ENCODE measurements around the gene HSD17B7. TPM values are rescaled to one million over a fixed set of nuclear protein-coding genes. Genes with fewer than 3 reads are reported as not detected.

The HSD17B7 gene
- total and polyA plus RNA-seq, 2 of the 8 experiments (the other 6 are each of a cell fraction or from before 2014, with no cell fraction given): 31.0 to 37.8 TPM

DNA sequence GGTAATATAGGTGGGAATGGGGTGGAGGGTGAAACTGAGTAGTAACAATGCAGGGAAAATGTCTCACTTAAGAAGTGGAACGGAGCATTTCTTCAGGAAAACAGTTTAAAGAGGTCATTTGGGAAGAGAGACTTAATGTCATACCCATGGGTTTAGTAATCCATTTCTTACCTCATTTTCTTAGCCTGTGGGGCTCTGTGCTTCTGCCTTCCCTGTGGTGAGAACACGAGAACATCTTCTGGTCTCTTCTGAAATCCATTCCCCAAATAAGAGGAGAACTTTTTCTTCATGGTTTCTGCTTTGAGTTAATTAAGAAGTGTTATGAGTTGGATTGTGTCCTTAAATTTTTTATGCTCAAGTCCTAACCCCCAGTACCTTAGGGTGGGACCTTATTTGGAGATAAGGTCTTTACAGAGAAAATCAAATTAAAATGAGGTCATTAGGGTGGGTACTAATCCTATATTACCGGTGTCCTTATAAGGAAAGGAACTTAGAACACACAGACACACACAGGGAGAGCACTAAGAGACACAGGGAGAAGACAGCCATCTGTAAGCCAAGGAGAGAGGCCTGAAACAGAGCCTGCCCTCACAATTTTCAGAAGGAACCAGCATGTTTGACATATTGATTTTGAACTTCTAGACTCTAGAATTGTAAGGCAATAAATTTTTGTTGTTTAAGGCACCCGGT lies 65.1 kb downstream of the HSD17B7 start:
- Histone ChIP-seq H3K27ac (ENCODE audit: low read depth, low read length) (no peak overlapping the region), H3K9ac (replicated peaks in 1 of 4; ENCODE audit: extremely low read depth in 1 of 4, low read depth in 3 of 4, low read length in 3 of 4) (no peak overlapping the region), H2BK5ac (ENCODE audit: low read depth, low read length) (no peak overlapping the region), H4K8ac (ENCODE audit: extremely low read depth, insufficient read depth, low read length) (no peak overlapping the region), H2BK20ac (ENCODE audit: low read length) (no peak overlapping the region), H2BK12ac (ENCODE audit: low read depth, low read length) (no peak overlapping the region), H3K4me2 (ENCODE audit: insufficient read depth in 1 of 2, low read depth in 2 of 2, low read length in 2 of 2) (no peak overlapping the region), H4K5ac (ENCODE audit: insufficient read length, low read depth, low read length) (no peak overlapping the region), H3K4ac (replicated peaks; ENCODE audit: insufficient read length, low read depth, low read length) (no peak overlapping the region), H3K27me3 (replicated peaks in 1 of 4; ENCODE audit: control insufficient read depth in 3 of 4, extremely low read depth in 1 of 4, insufficient read depth in 3 of 4, low read length in 3 of 4) (no peaks in the 10 kb centered on the region), H3K23ac (ENCODE audit: insufficient read length) (no peak overlapping the region), H3K79me1 (ENCODE audit: low read depth, low read length) (no peaks in the 10 kb centered on the region), H2AFZ (ENCODE audit: low read length) (no peak overlapping the region), H3K36me3 (ENCODE audit: control insufficient read depth in 2 of 4, insufficient read depth in 4 of 4, low read length in 3 of 4) (no peaks in the 10 kb centered on the region), H3K23me2 (ENCODE audit: low read depth, low read length) (no peaks in the 10 kb centered on the region), H3K4me1 (replicated peaks in 1 of 4; ENCODE audit: control insufficient read depth in 3 of 4, insufficient read depth in 4 of 4, low read length in 3 of 4) (no peaks in the 10 kb centered on the region), H3K79me2 (ENCODE audit: control insufficient read depth in 1 of 2, insufficient read depth in 2 of 2, low read length in 2 of 2) (no peaks in the 10 kb centered on the region), H2BK15ac (ENCODE audit: low read length) (no peak overlapping the region), H4K20me1 (replicated peaks in 1 of 2; ENCODE audit: control insufficient read depth in 1 of 2, insufficient read depth in 2 of 2, low read length in 2 of 2) (no peaks in the 10 kb centered on the region), H3K4me3 (ENCODE audit: extremely low read depth in 1 of 4, insufficient read depth in 2 of 4, low read depth in 3 of 4, low read length in 4 of 4) (no peak overlapping the region), H2BK120ac (replicated peaks; ENCODE audit: low read depth, low read length) (no peak overlapping the region), H3K14ac (ENCODE audit: insufficient read length) (no peak overlapping the region), H3K18ac (ENCODE audit: extremely low read depth, low read length) (no peak overlapping the region), H2AK5ac (ENCODE audit: low read depth, low read length) (no peak overlapping the region), H4K91ac (replicated peaks; ENCODE audit: insufficient read length, low read length) (no peak overlapping the region), H3K56ac (replicated peaks; ENCODE audit: insufficient read length, low read depth, low read length) (no peak overlapping the region), H3K9me3 (ENCODE audit: insufficient read depth in 2 of 2, low read depth in 1 of 2, low read length in 1 of 2) (no peaks in the 10 kb centered on the region)
- ChIA-PET CTCF (ENCODE audit: partially characterized antibody) (interaction anchor here (2.0 to 3.8 kb wide), 6 partner anchors 7 to 459 kb away, joined by 6 to 38 read pairs (median 14); partner anchors contain the start of gene RGS4), POLR2A (ENCODE audit: partially characterized antibody) (no interaction called here)
- FAIRE-seq: no peak
- 92% methylated on average over 4 of the region's 4 CpGs; no CpG with 5 or more reads in 1 of the 2 experiments for WGBS, 2 experiments (ENCODE audit: extremely low coverage in 1 of 2, insufficient coverage in 1 of 2, insufficient read length in 1 of 2, insufficient replicate concordance in 2 of 2, low coverage in 1 of 2, low lambda C conversion rate in 2 of 2, missing lambda C conversion rate in 1 of 2)
- no peak for DNase-seq (ENCODE audit: low read depth in 1 of 2, low spot score in 2 of 2)
- TF ChIP-seq SIX5 (IDR thresholded peaks at IDR 0.05; ENCODE audit: low read depth, low read length) (no peak), POLR2AphosphoS5 (IDR thresholded peaks at IDR 0.05; ENCODE audit: low read depth, low read length) (no peak), BCL11A (IDR thresholded peaks at IDR 0.05; ENCODE audit: low read depth in 2 of 2, low read length in 2 of 2) (no peak), SIRT6 (IDR thresholded peaks at IDR 0.05; ENCODE audit: low read length) (no peak), HDAC2 (IDR thresholded peaks at IDR 0.05; ENCODE audit: borderline replicate concordance in 1 of 2, low read depth in 2 of 2, low read length in 2 of 2) (no peak), CHD1 (IDR thresholded peaks at IDR 0.05; ENCODE audit: low read depth, low read length) (no peak), YY1 (IDR thresholded peaks at IDR 0.05; ENCODE audit: low read depth, low read length) (no peak), GTF2F1 (IDR thresholded peaks at IDR 0.05; ENCODE audit: borderline replicate concordance, low read depth, low read length) (no peak), FOSL1 (IDR thresholded peaks at IDR 0.05; ENCODE audit: insufficient read depth, low read depth, low read length) (no peak)
